ENCODE measurements around the gene THEMIS.
"Not testable (repeated sequence)": the region's sequence is repeated elsewhere in the genome, so short reads cannot be mapped to it uniquely, and the experiment has no call there.

Gene THEMIS

DNA sequence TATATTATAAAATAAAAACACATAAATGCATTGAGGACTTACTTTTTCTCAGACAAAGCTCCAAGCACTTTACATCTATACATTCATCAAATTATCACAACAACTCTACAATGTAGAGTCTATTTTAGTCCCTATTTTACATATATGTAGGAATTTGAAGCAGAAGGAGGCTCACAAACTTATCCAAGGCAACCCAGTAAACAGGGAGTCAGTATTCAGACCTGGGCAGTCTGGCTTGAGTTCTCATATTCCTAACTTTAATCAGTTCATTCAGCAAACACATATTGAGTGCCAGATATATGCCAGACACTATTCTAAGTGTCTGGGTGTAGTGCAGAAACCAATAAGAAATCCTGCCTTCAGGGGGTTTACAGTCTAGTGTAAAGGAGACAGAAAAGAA, 194.6 kb downstream of the THEMIS start:
- no peak for DNase-seq

DNA sequence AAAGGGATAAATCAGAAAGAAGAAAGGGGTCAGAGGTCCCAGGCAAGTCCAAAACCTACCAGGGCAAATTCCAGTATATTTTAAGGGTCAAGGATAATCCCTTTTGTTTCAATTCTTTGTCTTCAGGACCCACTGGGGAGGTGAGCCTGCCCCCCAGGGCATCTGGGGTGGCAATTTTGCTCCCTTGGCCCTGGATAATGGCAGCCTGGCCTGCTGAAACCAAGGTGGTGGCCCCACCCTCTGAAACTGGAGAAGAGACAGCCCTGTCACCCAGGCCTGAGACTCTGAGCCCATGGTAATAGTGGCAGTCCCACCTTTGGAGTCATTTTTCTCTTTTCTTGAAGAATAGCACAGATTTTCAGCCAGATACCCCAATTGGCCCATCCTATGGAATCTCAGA, 205.8 kb downstream of the THEMIS start:
- DNase-seq = no peak

DNA sequence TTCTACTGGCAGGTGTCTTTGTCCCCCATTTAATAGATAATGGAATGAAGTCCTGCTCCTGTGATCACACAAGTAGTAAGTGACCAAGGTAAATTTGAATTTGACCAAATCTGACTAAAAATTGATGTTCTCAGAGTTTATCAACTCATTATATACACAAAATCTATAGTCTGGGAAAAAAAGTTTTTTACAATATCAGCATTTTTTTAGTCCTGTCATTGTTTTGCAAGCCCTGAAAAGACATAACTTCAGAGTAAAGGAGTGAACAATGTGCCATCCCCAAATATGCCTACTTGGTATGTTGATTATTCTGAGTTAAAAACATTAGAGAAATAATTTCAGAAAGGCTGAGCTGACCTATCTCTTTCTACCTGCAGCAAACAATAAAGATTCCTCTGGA, 209.7 kb downstream of the THEMIS start:
- DNase-seq = no peak

DNA sequence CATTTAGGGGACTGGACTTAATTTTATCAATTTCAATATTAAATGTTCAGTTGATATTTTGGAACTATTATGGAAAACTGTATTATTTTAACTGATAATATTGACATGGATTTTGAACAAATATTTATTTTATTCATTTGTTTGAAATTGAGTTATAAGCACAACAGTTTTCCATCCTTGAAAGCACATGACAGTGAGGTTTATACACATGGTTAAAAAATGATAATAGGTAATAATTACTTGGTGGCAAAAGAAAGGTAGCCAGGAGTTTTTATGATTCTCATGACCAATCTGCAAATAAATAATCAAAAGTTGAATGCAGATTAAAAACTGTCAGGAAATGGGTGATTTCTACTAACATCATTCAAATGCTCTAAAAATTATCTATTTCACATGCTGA, 210.3 kb downstream of the THEMIS start:
- no peak for DNase-seq

DNA sequence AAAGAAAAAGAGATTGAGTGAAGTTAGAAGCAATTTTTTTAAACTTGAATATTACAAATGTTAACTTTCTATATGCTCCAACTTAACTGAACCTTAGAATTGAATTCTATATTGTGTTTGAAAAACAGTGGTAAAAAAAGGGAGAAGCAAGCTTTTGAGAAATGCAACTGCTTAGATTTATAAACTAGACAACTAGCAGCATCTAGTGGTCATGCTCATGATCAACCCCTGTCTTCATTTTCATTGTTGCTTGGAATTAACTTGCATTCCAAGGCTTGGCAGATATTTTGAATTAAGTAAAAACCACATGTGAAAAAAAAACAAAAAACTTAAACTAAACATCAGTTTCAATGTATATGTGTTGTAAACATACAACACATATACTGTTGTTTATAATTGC, 210.8 kb downstream of the THEMIS start:
- DNase-seq = no peak

DNA sequence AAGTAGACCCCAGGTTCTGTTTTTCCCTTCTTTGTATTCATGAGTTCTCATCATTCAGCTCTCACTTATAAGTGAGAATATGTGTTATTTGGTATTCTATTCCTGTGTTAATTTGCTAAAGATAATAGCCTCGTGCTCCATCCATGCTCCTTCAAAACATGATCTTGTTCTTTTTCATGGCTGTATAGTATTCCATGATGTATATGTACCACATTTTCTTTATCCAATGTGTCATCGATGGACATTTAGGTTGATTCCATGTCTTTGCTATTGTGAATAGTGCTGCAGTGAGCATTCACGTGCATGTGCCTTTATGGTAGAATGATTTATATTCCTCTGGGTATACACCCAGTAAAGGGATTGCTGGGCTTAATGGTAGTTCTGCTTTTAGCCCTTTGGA, 213.4 kb downstream of the THEMIS start:
- DNase-seq = not testable (repeated sequence)

DNA sequence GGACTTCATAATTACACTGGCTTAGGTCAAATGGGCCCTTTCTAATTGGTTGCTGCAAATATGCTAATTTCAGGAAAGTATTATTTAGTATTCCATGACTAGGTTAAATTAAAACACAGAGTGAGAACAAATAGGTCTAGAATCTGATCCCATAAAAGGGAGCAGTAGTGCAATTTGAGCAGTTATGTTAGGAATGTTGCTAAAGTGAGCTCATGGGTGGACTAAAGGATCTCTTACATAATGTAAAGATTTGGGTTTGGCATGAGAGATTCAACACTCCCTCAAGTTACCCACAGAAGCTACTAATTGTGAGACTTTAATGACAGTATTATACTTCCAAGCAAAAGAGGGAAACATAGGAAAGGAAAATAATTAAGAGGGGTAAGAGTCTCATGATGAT, 214.8 kb downstream of the THEMIS start:
- DNase-seq = no peak

DNA sequence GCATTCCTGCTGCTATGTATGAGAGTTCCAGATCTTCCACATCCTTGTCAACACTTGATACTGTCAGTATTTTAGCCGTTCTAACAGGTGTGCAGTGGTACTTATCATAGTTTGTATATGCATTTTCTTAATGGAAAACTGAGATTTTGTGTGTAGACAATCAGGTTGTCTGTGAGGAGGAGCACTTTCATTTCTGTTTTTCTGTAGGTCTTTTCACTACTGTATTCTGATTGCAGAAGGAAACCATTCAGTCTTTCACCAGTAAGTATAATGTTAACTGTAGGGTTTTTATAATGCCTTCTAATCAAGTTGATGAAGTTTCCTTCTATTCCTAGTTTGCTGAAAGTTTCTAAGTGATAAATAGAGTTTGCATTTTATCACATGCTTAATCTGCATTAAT, 216.4 kb downstream of the THEMIS start:
- no peak for DNase-seq

All from NCI-H2227 treated with DMSO at 0.1 percent for 48 hours (cell line).